HG02970 (cell line): ENCODE data around the gene PRMT6.
A peak's percentile ranks its signal among the peaks of the same experiment; 100 is the strongest.
"Not testable (repeated sequence)": the region's sequence is repeated elsewhere in the genome, so short reads cannot be mapped to it uniquely, and the experiment has no call there.

ENCODE experiments used
- ATAC-seq: cut with Tn5 transposase; IDR thresholded peaks from one replicate; pipeline ENCODE4 v1.9.1; 2021; ENCODE audit warnings: mild to moderate bottlenecking, moderate library complexity, moderate number of reproducible peaks; ENCODE audit not compliant: unreplicated experiment, low FRiP score

The PRMT6 gene

DNA sequence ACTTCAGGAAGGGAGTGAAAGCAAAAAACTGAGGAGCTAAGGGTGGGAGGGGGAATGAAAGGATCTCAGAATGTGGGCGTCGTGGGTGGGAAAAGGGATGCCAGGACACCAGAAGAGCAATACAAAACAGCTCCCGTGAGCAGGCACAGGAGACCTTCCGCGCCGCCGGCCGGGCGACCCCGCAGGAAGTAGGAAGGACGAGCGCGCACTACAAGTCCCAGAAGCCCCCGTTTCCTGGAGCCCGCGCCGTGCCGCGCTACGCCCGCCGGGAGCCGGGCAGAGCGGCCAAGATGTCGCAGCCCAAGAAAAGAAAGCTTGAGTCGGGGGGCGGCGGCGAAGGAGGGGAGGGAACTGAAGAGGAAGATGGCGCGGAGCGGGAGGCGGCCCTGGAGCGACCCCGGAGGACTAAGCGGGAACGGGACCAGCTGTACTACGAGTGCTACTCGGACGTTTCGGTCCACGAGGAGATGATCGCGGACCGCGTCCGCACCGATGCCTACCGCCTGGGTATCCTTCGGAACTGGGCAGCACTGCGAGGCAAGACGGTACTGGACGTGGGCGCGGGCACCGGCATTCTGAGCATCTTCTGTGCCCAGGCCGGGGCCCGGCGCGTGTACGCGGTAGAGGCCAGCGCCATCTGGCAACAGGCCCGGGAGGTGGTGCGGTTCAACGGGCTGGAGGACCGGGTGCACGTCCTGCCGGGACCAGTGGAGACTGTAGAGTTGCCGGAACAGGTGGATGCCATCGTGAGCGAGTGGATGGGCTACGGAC is at the start of gene PRMT6:
TSS of gene PRMT6 (plus strand) at position 249 of the 771 bp plus-strand sequence. CDS start at position 291, 42 bp downstream.
- peak; percentile 97 for ATAC-seq

DNA sequence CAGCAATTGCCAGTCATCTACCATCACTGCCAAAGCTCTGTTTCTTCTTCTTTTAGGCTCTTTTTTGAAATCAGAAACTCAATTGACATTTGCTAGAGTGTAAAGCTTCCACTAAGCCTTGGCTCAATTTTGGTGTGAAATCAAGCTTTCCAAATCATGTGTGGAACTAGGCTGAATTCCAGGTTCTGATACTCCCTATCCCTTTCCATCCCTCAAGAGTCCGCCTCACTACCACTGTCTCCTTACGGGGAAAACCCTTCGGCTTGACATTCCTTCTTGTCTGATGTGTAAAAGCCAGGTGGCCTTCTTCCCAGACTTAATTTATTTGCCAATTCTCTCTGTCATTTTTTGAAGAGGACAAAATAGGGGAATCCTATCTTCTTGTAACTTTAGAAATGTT is 47.2 kb upstream of the PRMT6 start:
- no peak for ATAC-seq

DNA sequence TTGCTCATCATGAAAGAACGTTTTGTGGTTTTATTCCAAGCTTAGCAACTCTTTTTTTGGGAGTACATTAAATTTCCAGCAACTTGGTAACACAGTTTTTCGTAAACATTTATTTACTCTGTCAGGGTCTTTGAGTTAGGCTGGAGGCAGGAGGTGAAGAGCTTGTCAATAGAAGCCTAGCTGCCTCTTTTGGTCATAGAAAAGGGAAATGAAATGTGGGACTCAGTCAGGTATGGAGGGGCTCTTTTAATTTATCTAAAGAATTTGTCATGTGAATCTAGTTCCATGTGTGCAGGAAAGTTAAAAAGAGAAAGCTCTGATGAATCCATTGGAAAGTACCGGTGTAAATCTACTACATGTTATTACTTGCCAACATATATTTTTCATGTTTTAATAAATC is 45.9 kb upstream of the PRMT6 start:
- ATAC-seq = no peak

DNA sequence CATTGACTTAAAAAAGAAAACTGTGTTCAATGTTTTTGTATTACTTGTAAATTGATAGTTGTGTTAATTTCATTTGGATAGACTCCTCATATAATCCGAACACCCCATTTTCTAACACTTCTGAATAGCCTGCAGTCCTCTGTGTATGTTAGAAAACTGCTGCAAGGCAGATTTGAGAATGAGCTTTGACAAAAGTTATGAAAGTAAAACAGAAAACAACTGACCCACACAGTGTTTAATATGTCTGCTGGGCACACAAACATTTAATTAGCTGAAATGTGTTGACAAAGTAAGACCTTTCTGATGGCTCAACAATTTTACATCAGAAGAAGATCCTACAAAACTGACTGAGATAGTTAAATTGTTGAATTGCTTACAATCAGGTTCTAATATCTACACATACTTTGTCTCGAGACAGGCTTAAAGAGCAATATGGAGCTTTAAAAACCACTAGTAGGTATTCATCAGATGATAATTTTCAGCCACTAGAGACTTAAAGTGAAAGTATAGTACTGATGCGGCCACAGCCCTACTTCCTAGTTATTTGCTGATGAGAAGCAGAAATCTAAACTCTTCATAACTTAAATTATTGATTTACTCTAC is 40.0 kb upstream of the PRMT6 start:
- peak; percentile 55 for ATAC-seq

DNA sequence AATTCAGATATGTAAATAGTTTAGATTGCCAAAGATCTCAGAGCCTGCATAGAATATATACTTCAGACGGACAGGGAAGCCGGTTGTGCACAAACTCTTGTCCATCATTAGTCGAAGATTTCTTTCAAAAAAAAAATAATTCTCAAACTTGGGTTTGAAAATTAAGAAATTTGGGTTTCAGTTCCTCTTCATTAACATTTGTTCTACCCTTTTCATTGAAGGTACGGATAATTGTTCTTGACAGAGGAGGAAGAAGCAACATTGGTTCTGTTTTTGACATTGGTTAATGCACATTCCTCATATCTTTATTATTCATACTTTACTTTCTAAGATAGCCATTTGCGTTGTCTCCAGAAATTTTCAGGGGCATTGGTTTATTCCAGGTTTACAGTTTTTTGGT is 38.0 kb upstream of the PRMT6 start:
- ATAC-seq = no peak

DNA sequence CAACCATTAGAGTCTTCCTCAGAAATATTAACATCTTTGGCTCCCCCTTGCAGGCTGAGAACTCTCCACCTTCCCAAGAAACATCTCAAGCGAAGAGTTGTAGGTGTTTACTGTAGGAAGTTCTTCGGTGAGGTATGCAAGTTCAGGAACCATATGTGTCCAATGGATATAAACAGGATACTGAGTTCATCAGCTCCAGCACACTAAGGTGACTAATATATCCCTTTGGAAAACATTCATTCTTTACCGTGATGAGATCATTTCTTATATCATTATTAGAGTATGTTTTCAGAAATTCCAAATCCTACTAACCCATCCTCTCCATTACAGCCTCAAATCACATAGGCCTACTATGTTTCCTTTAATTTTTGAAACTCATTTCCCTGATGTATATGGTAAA is 37.3 kb upstream of the PRMT6 start:
- no peak for ATAC-seq

DNA sequence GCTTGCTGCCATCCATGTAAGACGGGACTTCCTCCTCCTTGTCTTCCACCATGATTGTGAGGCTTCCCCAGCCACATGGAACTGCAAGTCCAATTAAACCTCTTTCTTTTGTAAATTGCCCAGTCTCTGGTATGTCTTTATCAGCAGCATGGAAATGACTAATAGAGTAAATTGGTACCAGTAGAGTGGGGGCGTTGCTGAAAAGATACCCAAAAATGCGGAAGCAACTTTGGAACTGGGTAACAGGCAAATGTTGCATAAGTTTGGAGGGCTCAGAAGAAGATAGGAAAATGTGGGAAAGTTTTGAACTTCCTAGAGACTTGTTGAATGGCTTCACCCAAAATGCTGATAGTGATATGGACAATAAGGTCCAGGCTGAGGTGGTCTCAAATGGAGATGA is 17.6 kb upstream of the PRMT6 start:
- not testable (repeated sequence) for ATAC-seq

DNA sequence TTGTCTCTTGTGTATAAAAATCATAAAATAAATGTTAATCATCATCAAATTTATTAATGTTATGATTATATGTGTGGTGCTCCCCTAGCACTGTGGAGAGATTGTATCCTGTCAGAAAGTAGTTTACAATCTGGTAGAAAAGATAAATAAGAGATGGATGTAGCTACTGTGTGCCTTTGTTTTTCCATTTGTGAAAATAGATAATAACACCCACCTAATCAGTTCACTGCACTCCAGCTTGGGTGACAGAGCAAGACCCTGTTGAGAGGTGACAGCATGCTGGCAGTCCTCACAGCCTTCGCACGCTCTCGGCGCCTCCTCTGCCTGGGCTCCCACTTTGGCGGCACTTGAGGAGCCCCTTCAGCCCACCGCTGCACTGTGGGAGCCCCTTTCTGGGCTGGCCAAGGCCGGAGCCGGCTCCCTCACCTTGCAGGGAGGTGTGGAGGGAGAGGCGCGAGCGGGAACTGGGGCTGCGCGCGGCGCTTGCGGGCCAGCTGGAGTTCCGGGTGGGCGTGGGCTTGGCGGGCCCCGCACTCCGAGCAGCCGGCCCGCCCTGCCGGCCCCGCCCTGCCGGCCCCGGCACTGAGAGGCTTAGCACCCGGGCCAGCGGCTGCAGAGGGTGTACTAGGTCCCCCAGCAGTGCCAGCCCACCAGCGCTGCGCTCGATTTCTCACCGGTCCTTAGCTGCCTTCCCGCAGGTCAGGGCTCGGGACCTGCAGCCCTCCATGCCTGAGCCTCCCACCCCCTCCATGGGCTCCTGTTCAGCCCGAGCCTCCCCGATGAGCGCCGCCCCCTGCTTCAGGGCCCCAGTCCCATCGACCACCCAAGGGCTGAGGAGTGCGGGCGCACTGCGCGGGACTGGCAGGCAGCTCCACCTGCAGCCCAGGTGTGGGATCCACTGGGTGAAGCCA is 11.9 kb upstream of the PRMT6 start:
- not testable (repeated sequence) for ATAC-seq

DNA sequence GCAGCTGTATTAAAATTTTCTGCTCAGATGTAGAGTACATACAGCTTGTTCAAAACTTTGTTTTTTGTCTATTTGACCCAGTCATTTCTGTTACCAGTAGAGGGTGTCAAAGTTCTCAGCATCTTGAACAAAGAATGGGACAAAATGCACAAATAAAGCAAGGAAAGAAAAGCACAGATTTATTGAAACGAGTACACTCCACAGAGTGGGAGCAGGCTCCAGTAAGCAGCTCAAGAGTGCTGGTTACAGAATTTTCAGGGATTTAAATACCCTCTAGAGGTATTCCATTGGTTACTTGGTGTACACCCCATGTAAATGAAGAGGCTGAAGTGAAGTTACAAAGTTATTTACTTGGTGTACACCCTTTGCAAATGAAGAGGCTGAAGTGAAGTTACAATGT is 8.9 kb upstream of the PRMT6 start:
- no peak for ATAC-seq

DNA sequence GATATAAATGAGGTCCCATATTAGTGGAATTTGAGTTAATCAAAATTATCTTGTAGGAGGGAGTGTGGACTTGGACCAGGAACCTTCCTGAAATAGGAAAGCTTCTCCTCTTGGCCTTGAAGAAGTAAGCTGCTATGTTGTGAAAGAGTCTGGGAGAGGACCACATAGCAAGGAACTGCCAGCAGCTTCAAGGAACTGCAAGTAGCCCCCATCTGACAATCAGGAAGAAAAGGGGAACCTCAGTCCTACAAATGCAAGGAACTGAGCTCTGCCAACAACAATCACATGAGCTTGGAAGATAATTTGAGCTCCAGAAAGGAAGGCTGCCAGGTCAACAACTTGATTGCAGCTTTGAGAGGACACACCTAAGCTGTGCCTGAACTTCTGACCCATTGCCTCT is 8.2 kb upstream of the PRMT6 start:
- ATAC-seq = no peak

DNA sequence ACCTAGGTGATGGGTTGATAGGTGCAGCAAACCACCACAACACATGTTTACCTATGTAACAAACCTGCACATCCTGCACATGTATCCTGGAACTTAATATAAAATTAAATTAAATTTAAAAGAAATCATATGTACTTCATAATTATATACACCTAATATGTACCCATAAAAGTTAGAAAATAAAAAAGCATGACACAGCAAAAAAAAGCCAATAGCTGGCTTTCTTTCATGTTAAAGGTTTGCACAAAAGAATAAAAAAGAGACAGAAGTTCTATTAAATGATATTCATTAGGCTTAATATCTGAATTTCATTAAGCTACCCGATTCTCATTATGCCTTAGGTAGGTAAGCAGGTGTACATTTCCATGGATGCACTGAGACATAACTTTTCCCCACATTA is 5.2 kb upstream of the PRMT6 start:
- no peak for ATAC-seq

DNA sequence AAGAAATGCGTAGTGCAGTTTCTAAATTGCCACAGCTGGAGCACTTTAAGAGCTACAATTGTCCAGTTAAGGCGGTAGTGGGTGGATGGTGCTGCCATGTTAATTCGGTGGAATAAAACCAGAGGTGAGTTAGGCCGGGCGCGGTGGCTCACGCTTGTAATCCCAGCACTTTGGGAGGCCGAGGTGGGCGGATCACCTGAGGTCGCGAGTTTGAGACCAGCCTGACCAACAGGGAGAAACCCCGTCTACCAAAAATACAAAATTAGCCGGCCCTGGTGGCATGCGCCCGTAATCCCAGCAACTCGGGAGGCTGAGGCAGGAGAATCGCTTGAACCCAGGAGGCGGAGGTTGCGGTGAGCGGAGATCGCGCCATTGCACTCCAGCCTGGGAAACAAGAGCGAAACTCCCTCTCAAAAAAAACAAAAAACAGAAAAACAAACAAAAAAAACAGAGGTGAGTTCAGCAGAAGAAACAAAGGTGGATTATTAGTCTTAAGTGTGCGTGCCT is 502 bp upstream of the PRMT6 start:
- ATAC-seq = not testable (repeated sequence)

DNA sequence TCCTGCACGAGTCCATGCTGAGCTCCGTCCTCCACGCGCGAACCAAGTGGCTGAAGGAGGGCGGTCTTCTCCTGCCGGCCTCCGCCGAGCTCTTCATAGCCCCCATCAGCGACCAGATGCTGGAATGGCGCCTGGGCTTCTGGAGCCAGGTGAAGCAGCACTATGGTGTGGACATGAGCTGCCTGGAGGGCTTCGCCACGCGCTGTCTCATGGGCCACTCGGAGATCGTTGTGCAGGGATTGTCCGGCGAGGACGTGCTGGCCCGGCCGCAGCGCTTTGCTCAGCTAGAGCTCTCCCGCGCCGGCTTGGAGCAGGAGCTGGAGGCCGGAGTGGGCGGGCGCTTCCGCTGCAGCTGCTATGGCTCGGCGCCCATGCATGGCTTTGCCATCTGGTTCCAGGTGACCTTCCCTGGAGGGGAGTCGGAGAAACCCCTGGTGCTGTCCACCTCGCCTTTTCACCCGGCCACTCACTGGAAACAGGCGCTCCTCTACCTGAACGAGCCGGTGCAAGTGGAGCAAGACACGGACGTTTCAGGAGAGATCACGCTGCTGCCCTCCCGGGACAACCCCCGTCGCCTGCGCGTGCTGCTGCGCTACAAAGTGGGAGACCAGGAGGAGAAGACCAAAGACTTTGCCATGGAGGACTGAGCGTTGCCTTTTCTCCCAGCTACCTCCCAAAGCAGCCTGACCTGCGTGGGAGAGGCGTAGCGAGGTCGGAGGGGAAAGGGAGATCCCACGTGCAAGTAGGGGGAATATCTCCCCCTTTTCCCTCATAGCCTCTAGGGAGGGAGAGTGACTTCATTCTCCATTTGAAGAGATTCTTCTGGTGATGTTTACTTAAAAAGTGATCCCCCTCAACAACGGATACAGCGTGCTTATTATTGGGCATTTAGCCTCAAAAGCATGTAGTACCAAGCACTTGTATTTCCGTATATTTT is 991 bp downstream of the PRMT6 start:
- ATAC-seq = peak; percentile 51

DNA sequence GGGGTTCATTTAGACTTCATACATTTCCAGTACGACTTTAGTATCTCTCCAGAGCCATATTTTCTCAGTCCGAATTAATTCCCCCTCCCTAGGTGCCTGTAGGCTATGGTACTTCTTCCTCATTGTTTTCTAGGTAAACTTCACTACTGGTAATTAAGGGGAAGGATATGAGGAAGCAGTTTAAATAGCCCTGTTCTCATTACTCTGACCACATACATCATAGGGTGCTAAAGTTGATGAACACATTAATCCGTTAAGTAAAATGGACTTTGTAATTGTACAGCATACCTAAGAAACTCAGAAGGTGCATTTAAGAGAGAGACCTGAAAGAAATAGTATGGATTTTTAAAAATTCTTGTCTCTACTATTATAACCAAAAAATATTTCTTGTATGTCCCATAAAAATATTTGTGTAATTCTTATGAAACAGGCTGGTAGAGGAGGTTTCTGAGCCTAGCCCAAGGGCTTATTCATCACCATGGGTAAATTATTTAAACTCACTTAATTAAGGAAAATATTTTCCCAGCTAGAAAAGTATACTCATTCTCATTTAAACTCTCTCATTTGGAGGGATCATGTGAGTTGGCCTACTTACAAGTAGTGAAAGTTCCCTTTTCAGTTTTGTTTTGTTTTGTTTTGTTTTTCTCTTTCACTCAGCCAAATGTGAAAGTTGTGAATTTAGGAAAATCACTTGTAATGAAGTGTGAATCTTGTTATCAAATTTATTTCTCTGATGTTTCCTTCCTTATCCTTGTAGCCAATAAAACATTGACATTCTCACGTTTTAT is 2.0 kb downstream of the PRMT6 start:
- ATAC-seq = no peak

DNA sequence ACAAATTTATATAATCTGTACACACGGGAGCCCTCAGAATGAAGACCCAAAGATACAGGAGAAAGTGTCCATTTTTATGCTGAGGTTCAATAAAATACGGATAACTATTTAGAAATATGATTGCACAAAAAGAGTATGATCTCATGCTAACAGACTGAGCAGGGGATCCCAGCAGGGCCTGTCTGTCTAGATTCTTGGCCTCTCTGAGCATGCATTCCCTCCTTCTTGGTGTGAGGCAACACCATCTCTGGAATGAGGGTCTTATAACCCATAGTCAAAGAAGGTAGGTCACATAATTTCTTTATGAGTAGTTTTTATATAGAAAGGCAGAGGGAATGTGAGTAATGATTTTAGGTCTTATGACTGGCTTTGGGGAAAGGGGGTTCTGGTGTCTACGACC is 5.4 kb downstream of the PRMT6 start:
- no peak for ATAC-seq

DNA sequence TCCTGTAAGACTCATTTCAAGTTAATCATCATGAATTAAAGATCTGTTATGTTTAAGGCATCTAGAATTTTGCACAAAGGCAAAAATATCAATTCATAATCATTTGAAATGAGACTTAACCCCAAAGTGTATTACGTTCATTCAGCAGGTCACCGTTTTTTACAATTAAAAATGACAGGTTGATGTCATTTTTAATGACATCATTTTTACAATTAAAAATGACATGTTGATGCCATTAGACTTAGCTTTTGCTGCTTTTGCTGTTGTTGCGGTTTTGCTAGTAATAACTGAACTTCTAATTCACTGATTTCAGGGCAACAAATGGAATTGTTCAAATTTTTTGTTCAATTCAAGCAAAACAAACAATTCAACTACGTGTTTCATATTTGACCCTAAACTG is 17.0 kb downstream of the PRMT6 start:
- no peak for ATAC-seq

DNA sequence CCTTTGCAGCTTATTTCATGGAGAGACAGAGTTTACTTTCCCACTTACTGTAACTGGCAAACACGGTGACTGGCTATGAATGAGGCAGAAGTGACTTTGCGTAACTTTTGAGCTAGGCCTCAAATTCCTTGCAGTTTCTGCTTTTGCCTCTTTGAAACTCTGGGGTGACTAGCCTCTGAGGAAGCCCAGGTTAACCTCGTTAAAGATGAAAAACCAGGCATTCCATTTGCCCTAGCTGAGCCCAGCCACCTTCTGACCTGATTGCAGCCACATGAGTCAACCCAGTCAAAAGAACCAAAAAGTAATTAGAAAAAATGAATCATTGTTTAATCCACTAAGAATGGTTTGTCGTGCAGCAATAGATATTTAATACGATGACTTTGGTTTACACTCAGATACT is 20.4 kb downstream of the PRMT6 start:
- ATAC-seq = no peak

DNA sequence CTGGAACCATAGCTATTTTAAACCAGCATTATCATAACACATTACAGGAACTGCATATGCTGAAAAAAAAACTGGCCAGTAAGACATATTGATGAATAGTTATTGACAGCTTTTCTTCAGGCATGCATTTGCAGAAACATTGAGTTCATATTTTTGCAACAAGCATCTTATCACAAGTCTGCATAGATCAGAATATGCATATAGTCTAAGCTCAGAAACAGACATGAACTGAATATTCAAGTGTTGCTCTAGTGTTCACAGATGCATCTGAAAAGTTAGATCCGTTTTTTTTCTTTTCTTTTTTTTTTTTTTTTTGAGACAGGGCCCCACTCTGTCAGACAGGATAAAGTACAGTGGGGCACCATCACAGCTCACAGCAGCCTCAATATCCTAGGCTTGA is 22.8 kb downstream of the PRMT6 start:
- ATAC-seq = no peak

DNA sequence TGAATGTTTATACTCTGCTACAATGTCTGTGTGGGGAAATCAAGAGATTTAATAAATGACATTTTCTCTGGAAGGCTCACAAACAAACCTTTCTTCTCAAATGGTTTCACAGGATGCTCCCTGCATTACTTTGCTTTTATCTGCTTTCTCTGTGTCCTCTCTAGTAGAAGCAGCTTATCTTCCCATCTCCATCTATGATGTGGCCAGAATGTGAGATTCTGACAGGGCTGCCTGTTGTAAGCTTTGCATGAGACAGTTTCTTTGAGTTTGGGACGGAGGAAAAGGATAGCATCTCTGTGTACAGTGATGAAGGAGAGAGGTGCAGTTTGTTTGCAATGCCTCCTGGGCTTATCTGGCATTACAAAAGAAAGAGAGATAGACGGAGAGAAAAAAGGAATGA is 24.6 kb downstream of the PRMT6 start:
- no peak for ATAC-seq
